HEK293T (cell line): ENCODE results near the gene FGFRL1.

Experiments used
- CTBP1 ChIP-seq: fragments of 450-650 bp; IDR thresholded peaks from 2 replicates; pipeline ENCODE4 v1.6.1; 2016; ENCODE audit warnings: borderline replicate concordance
- ELF4 ChIP-seq: fragments of 450-650 bp; IDR thresholded peaks from 2 replicates; pipeline ENCODE4 v1.6.1; 2017; ENCODE audit warnings: antibody characterized with exemption
- L3MBTL2 ChIP-seq: fragments of 450-650 bp; conservative IDR thresholded peaks from 2 replicates; pipeline ENCODE4 v1.6.1; 2016; ENCODE audit warnings: mild to moderate bottlenecking

DNA sequence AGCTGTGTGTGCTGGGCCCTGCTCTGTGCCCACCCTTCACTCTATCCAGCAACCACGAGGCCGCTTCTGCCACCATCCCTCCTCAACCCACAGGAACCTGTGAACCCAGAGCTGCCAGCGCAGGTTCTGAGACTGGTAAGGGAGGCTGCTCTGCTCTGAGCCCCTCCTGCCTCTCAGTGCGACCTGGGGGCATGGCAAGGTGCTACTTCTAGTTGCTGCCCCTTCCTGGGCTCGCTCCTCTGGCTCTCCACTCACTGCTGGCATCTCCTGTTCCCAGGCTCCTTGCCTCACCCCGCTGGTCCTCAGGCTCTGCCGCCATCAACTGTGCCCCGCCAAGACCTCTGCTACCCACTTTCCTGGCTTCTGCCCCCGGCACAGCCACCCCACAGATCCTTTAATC lies 62.7 kb downstream of the FGFRL1 start:
- TF ChIP-seq CTBP1: no peak
- no peak for TF ChIP-seq ELF4
- TF ChIP-seq L3MBTL2: no peak
